Panc1 (cell line): ENCODE measurements around the gene LMF1. TPM values are rescaled to one million over a fixed set of nuclear protein-coding genes. Genes with fewer than 3 reads are reported as not detected.

Source experiments
- ATAC-seq: fragments of 200-7000 bp; cut with Tn5 transposase; 2 replicates; pipeline ENCODE4 v1.9.1; 2020; ENCODE audit warnings: mild to moderate bottlenecking, moderate library complexity
- BruUV-seq: library from RNA; stranded (reverse); fragments of 400-500 nt; replicated peaks from 2 replicates; lab custom pipeline; 2021; lab: Mats Ljungman, UMichigan
- CTCF ChIA-PET: fragments of 300-600 bp; sonication (Branson Sonifier 250); formaldehyde crosslinking; loops from one replicate; lab custom pipeline; 2022; ENCODE audit warnings: antibody characterized with exemption; lab: Charles Lee
- POLR2A ChIA-PET: fragments of 300-600 bp; sonication (Branson Sonifier 250); formaldehyde crosslinking; loops from one replicate; lab custom pipeline; 2022; ENCODE audit warnings: antibody characterized with exemption; lab: Charles Lee
- DNase-seq: peaks from one replicate; pipeline ENCODE4 v3.0.0-alpha.2; 2010; ENCODE audit warnings: low read depth, low spot score
- H3K27ac ChIP-seq: 2 replicates; pipeline ENCODE4 v1.5.1; 2011; ENCODE audit warnings: mild to moderate bottlenecking, low read length, inconsistent platforms
- H3K27me3 ChIP-seq: fragments of 200-500 bp; sonication (Bioruptor generic); 2 replicates; pipeline ENCODE4 v1.6.0; 2014; ENCODE audit warnings: low read length, inconsistent platforms; ENCODE audit not compliant: control insufficient read depth, insufficient read depth
- H3K36me3 ChIP-seq: fragments of 200-500 bp; sonication (Bioruptor generic); 2 replicates; pipeline ENCODE4 v1.5.1; 2014; ENCODE audit warnings: inconsistent platforms, mild to moderate bottlenecking, low read length, moderate library complexity; ENCODE audit not compliant: control insufficient read depth, insufficient read depth
- H3K4me1 ChIP-seq: 2 replicates; pipeline ENCODE4 v1.5.1; 2011; ENCODE audit warnings: inconsistent platforms, mild to moderate bottlenecking, low read length, moderate library complexity; ENCODE audit not compliant: control insufficient read depth, insufficient read depth
- H3K4me3 ChIP-seq, 2 experiments: 2 replicates each; pipeline ENCODE4 v1.5.1; 2011 to 2012; ENCODE audit warnings: low read depth in 2 of 2, low read length in 2 of 2, mild to moderate bottlenecking in 2 of 2, inconsistent platforms in 1 of 2, moderate library complexity in 1 of 2
- H3K9me3 ChIP-seq: fragments of 200-500 bp; sonication (Bioruptor generic); 2 replicates; pipeline ENCODE4 v1.5.1; 2014; ENCODE audit warnings: low read depth, mild to moderate bottlenecking, inconsistent platforms, low read length, moderate library complexity; ENCODE audit not compliant: control insufficient read depth, insufficient read depth
- POLR2AphosphoS5 ChIP-seq: IDR thresholded peaks from 2 replicates; pipeline ENCODE4 v1.6.1; 2012; ENCODE audit warnings: mild to moderate bottlenecking, low read depth, low read length, moderate library complexity
- SIN3A ChIP-seq: IDR thresholded peaks from 2 replicates; pipeline ENCODE4 v1.6.1; 2012; ENCODE audit warnings: low read depth, mild to moderate bottlenecking, low read length, moderate library complexity, borderline replicate concordance; ENCODE audit not compliant: insufficient read depth
- TCF7L2 ChIP-seq: IDR thresholded peaks from 2 replicates; pipeline ENCODE4 v1.6.1; 2011; ENCODE audit warnings: mild to moderate bottlenecking, low read depth, low read length, inconsistent platforms
- in situ Hi-C: cut with HindIII; loops from 2 replicates; pipeline ENCODE4 v1.10.0; 2016; ENCODE audit warnings: low sequenced_read_pairs, low pct_unique_long_range_greater_than_20kb
- intact Hi-C: fragments of 100-400 bp; cut with micrococcal nuclease; formaldehyde crosslinking; loops from one replicate; pipeline ENCODE4 v1.10.0; 2022; ENCODE audit not compliant: unreplicated experiment
- total RNA-seq: library from RNA; stranded (reverse); gene quantifications from one replicate; pipeline ENCODE4 v1.2.1, GENCODE V29; 2021; ENCODE audit not compliant: unreplicated experiment
- TF ChIP-seq, protein P1 (sequence below), 2 experiments: IDR thresholded peaks; 2 replicates each; pipeline ENCODE4 v1.6.1; 2011 to 2012; ENCODE audit warnings: low read depth in 2 of 2, control low read depth in 1 of 2, low read length in 1 of 2, mild to moderate bottlenecking in 1 of 2, moderate library complexity in 1 of 2; ENCODE audit not compliant: insufficient read depth in 1 of 2
- TF ChIP-seq, protein P2 (sequence below): fragments of 450-650 bp; IDR thresholded peaks from 2 replicates; pipeline ENCODE4 v1.5.1; 2017; ENCODE audit warnings: mild to moderate bottlenecking

Gene LMF1
- total RNA-seq, 1 experiment from 2014 or later = 24.3 TPM

DNA sequence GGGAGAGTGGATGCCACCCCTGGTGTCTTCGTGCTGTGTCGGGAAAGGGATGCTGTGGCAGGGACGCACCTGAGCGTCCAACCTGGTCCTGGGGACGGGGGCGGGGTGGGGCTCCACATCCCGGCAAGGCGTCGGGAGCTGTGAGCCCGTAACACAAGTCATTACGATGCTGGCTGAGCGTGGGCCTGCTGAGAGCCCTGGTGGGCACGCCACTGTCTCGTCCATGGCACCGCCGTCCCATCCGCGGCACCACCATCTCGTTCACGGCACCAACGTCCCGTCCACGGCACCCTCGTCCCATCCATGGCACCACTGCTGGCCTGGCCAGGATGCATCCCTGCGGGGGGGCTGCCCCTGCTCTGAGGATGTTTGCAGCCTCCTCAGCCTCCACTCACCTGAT, 146.2 kb downstream of the LMF1 start:
- CTCF ChIA-PET = no interaction called here
- Histone ChIP-seq H3K4me1 (no peaks in the 10 kb centered on the region), H3K36me3 (no peaks in the 10 kb centered on the region), H3K27me3 (no peaks in the 10 kb centered on the region), H3K9me3 (no peaks in the 10 kb centered on the region), H3K4me3 (no peak overlapping the region), H3K27ac (no peak overlapping the region)
- POLR2A ChIA-PET = no interaction called here
- in situ Hi-C loops (no loop called here), intact Hi-C loops (no loop called here)
- TF ChIP-seq TCF7L2 = no peak
- TF ChIP-seq, protein P1, sequence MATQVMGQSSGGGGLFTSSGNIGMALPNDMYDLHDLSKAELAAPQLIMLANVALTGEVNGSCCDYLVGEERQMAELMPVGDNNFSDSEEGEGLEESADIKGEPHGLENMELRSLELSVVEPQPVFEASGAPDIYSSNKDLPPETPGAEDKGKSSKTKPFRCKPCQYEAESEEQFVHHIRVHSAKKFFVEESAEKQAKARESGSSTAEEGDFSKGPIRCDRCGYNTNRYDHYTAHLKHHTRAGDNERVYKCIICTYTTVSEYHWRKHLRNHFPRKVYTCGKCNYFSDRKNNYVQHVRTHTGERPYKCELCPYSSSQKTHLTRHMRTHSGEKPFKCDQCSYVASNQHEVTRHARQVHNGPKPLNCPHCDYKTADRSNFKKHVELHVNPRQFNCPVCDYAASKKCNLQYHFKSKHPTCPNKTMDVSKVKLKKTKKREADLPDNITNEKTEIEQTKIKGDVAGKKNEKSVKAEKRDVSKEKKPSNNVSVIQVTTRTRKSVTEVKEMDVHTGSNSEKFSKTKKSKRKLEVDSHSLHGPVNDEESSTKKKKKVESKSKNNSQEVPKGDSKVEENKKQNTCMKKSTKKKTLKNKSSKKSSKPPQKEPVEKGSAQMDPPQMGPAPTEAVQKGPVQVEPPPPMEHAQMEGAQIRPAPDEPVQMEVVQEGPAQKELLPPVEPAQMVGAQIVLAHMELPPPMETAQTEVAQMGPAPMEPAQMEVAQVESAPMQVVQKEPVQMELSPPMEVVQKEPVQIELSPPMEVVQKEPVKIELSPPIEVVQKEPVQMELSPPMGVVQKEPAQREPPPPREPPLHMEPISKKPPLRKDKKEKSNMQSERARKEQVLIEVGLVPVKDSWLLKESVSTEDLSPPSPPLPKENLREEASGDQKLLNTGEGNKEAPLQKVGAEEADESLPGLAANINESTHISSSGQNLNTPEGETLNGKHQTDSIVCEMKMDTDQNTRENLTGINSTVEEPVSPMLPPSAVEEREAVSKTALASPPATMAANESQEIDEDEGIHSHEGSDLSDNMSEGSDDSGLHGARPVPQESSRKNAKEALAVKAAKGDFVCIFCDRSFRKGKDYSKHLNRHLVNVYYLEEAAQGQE (IDR thresholded peaks at IDR 0.05; ENCODE audit: insufficient read depth in 1 of 2, low read depth in 2 of 2, low read length in 1 of 2) = no peak
- TF ChIP-seq POLR2AphosphoS5 = no peak
- TF ChIP-seq, protein P2, sequence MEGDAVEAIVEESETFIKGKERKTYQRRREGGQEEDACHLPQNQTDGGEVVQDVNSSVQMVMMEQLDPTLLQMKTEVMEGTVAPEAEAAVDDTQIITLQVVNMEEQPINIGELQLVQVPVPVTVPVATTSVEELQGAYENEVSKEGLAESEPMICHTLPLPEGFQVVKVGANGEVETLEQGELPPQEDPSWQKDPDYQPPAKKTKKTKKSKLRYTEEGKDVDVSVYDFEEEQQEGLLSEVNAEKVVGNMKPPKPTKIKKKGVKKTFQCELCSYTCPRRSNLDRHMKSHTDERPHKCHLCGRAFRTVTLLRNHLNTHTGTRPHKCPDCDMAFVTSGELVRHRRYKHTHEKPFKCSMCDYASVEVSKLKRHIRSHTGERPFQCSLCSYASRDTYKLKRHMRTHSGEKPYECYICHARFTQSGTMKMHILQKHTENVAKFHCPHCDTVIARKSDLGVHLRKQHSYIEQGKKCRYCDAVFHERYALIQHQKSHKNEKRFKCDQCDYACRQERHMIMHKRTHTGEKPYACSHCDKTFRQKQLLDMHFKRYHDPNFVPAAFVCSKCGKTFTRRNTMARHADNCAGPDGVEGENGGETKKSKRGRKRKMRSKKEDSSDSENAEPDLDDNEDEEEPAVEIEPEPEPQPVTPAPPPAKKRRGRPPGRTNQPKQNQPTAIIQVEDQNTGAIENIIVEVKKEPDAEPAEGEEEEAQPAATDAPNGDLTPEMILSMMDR = no peak
- TF ChIP-seq SIN3A = no peak
- ATAC-seq (no peak), DNase-seq (no peak)
- no TSS peak for BruUV-seq

DNA sequence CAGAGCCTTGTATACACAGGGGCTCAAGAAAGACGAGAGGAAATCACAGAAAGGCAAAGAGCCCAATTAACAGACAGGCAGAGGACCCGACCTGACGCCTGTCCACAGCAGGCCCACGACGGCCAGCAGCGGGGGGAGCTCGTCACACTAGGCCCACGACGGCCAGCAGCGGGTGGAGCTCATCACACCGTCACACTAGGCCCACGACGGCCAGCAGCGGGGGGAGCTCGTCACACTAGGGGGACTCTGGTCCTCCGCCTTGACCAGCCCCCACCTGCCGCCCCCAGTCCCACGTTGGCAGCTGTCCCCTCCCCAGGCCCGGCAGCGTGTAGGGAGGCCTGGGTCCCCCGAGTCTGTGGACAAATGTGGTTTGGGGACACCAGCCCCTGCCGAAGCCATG, 146.6 kb downstream of the LMF1 start:
- Histone ChIP-seq H3K4me3 (no peak overlapping the region), H3K36me3 (no peaks in the 10 kb centered on the region), H3K27me3 (no peaks in the 10 kb centered on the region), H3K27ac (no peak overlapping the region), H3K9me3 (no peaks in the 10 kb centered on the region), H3K4me1 (no peaks in the 10 kb centered on the region)
- POLR2A ChIA-PET = no interaction called here
- ATAC-seq (no peak), DNase-seq (no peak)
- in situ Hi-C loops (no loop called here), intact Hi-C loops (no loop called here)
- TF ChIP-seq, protein P2 = no peak
- TF ChIP-seq POLR2AphosphoS5 (no peak), SIN3A (no peak), TCF7L2 (no peak)
- TF ChIP-seq, protein P1 (IDR thresholded peaks at IDR 0.05; ENCODE audit: insufficient read depth in 1 of 2, low read depth in 2 of 2, low read length in 1 of 2) = no peak
- CTCF ChIA-PET = no interaction called here
- no TSS peak for BruUV-seq
